ENCODE measurements around the gene TPRKB.
"Not testable (repeated sequence)": the region's sequence is repeated elsewhere in the genome, so short reads cannot be mapped to it uniquely, and the experiment has no call there.

DNA sequence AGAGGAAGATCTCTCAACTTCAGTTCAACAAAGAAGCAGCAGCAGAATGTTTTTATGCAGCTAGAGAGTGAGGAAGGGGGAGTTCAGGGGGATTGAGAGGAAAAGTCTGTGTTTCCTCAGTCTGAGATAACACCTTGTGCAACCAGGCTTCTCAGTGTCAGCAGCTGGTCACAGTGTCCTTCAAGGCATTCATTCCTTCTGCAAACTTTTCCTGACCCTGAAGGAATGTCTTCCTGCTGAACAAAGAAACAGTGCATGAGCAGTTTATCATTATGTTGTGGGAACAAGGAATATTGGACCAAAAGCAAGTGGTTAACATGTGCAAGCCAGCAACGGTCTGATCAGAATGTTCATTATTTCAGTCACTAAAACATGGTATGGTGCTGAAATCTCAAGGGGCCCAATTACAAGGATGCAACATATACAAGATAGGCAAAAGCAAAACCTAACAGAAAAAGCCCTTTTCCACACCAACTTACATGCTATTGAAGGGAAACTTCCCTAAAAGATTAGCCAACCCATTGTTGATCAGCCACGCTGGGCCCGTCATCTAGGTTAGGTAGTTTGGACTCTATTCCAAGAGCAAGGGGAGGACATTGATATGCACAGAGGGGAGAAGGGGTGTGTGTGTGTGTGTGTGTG lies 34.2 kb downstream of the TPRKB start:
- TF ChIP-seq, protein P1, sequence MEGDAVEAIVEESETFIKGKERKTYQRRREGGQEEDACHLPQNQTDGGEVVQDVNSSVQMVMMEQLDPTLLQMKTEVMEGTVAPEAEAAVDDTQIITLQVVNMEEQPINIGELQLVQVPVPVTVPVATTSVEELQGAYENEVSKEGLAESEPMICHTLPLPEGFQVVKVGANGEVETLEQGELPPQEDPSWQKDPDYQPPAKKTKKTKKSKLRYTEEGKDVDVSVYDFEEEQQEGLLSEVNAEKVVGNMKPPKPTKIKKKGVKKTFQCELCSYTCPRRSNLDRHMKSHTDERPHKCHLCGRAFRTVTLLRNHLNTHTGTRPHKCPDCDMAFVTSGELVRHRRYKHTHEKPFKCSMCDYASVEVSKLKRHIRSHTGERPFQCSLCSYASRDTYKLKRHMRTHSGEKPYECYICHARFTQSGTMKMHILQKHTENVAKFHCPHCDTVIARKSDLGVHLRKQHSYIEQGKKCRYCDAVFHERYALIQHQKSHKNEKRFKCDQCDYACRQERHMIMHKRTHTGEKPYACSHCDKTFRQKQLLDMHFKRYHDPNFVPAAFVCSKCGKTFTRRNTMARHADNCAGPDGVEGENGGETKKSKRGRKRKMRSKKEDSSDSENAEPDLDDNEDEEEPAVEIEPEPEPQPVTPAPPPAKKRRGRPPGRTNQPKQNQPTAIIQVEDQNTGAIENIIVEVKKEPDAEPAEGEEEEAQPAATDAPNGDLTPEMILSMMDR (conservative IDR thresholded peaks at IDR 0.05; ENCODE audit: low read length) = not testable (repeated sequence)
- not testable (repeated sequence) for TF ChIP-seq EZH2phosphoT487 (IDR thresholded peaks at IDR 0.05; ENCODE audit: borderline replicate concordance)

Measured in Loucy (cell line).